ENCODE measurements around the gene ADGRA1.

The ADGRA1 gene

DNA sequence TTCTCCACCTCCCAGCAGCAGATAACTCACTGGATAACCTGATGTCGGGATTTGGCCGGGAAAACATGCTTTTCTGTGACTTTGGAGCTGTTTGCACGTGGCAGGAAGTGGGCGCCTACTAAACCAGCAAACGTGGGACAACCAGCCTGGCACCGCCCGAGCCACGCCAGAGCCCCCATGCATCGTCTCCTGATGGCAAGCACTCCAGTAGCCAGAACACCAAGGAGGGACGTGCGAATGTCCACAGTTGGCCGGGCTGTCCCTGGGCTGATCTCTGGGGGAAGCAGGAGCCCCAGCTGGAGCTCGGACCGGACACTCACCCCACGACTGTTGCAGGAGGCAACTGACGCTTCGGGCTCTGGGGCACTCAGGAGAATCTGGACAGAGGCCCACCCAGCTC lies 7.1 kb downstream of the ADGRA1 start:
- no peak overlapping the region for H2AFZ ChIP-seq (ENCODE audit: low read depth, low read length)
- no peaks in the 10 kb centered on the region for H3K4me1 ChIP-seq (ENCODE audit: low read length)
- H3K9ac ChIP-seq (ENCODE audit: low read length) = no peak overlapping the region
- no peaks in the 10 kb centered on the region for H3K9me3 ChIP-seq (ENCODE audit: insufficient read depth, low read length)
- no peaks in the 10 kb centered on the region for H3K27me3 ChIP-seq (ENCODE audit: low read depth, low read length)
- no peaks in the 10 kb centered on the region for H3K79me2 ChIP-seq (ENCODE audit: low read length)
- H3K36me3 ChIP-seq (replicated peaks; ENCODE audit: low read depth, low read length) = no peaks in the 10 kb centered on the region
- TF ChIP-seq, protein P1, sequence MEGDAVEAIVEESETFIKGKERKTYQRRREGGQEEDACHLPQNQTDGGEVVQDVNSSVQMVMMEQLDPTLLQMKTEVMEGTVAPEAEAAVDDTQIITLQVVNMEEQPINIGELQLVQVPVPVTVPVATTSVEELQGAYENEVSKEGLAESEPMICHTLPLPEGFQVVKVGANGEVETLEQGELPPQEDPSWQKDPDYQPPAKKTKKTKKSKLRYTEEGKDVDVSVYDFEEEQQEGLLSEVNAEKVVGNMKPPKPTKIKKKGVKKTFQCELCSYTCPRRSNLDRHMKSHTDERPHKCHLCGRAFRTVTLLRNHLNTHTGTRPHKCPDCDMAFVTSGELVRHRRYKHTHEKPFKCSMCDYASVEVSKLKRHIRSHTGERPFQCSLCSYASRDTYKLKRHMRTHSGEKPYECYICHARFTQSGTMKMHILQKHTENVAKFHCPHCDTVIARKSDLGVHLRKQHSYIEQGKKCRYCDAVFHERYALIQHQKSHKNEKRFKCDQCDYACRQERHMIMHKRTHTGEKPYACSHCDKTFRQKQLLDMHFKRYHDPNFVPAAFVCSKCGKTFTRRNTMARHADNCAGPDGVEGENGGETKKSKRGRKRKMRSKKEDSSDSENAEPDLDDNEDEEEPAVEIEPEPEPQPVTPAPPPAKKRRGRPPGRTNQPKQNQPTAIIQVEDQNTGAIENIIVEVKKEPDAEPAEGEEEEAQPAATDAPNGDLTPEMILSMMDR (IDR thresholded peaks at IDR 0.05; ENCODE audit: low read depth, low read length) = no peak
- no peak for TF ChIP-seq EZH2phosphoT487 (IDR thresholded peaks at IDR 0.05; ENCODE audit: low read depth)
- no peak overlapping the region for H3K4me2 ChIP-seq (ENCODE audit: low read length)
- H3K27ac ChIP-seq (ENCODE audit: low read length) = no peak overlapping the region
- no peaks in the 10 kb centered on the region for H4K20me1 ChIP-seq (ENCODE audit: insufficient read depth, low read length)
- no peak overlapping the region for H3K4me3 ChIP-seq (ENCODE audit: low read length)

DNA sequence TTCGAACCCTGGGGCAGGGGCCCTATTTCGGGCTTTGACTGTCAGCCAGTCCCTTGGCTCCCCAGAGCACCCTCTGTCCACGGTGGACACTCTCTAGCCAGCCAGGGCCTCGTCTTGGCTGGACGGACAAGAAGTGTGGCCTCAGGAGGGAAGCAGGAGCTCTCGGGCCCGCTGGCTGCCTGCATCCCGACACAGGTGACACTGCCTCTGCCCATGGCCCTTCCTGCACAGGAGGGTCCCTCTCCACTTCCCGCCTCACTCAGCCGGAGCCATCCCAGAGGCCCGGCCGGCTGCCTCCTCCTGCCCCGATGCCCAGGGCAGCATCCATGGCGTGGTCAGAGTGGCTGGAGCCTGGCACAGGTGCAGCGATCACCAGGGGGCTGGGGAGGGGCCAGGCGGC lies 7.9 kb downstream of the ADGRA1 start:
- H2AFZ ChIP-seq (ENCODE audit: low read depth, low read length) = no peak overlapping the region
- H3K27ac ChIP-seq (ENCODE audit: low read length) = no peak overlapping the region
- no peaks in the 10 kb centered on the region for H3K79me2 ChIP-seq (ENCODE audit: low read length)
- H3K36me3 ChIP-seq (replicated peaks; ENCODE audit: low read depth, low read length) = no peaks in the 10 kb centered on the region
- H3K9me3 ChIP-seq (ENCODE audit: insufficient read depth, low read length) = no peaks in the 10 kb centered on the region
- H4K20me1 ChIP-seq (ENCODE audit: insufficient read depth, low read length) = no peaks in the 10 kb centered on the region
- no peak overlapping the region for H3K9ac ChIP-seq (ENCODE audit: low read length)
- H3K4me3 ChIP-seq (ENCODE audit: low read length) = no peak overlapping the region
- H3K4me1 ChIP-seq (ENCODE audit: low read length) = no peaks in the 10 kb centered on the region
- no peak for TF ChIP-seq EZH2phosphoT487 (IDR thresholded peaks at IDR 0.05; ENCODE audit: low read depth)
- TF ChIP-seq, protein P1 (IDR thresholded peaks at IDR 0.05; ENCODE audit: low read depth, low read length) = no peak
- H3K27me3 ChIP-seq (ENCODE audit: low read depth, low read length) = no peaks in the 10 kb centered on the region
- H3K4me2 ChIP-seq (ENCODE audit: low read length) = no peak overlapping the region

DNA sequence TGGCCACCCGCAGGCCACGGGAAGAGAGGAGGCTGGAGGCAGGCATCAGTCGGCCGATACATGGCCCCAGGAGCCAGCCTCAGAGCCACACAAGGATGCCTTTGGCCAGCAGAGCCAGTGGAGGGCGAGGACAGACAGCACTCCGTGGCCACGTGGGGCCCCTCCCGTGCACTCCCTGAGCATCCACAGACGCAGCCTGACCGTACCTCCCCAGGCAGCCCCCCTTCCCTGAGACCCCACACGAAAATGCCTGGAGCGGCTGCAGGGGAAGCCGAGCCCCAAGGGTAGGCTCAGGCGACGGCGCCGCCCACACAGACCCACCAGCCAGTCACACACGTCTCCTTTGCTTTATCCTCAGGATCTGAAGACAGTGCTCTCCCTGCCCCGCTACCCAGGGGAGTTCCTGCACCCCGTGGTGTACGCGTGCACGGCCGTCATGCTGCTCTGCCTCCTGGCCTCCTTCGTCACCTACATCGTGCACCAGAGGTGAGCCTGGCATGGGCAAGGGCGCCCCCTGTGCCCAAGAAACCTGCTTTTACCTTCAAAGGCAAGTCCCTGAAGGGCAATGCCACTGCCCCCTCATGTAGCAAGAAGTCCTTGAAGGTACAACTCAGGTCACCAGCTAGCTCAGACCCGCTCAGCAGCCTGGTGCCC lies 9.0 kb downstream of the ADGRA1 start:
- Histone ChIP-seq H3K9ac (ENCODE audit: low read length) (no peak overlapping the region), H3K27ac (ENCODE audit: low read length) (no peak overlapping the region), H3K36me3 (replicated peaks; ENCODE audit: low read depth, low read length) (no peaks in the 10 kb centered on the region), H3K79me2 (ENCODE audit: low read length) (no peaks in the 10 kb centered on the region), H3K4me3 (ENCODE audit: low read length) (no peak overlapping the region), H3K27me3 (ENCODE audit: low read depth, low read length) (no peaks in the 10 kb centered on the region), H4K20me1 (ENCODE audit: insufficient read depth, low read length) (no peaks in the 10 kb centered on the region), H3K9me3 (ENCODE audit: insufficient read depth, low read length) (no peaks in the 10 kb centered on the region), H3K4me2 (ENCODE audit: low read length) (no peak overlapping the region), H3K4me1 (ENCODE audit: low read length) (no peaks in the 10 kb centered on the region), H2AFZ (ENCODE audit: low read depth, low read length) (no peak overlapping the region)
- TF ChIP-seq, protein P1 (IDR thresholded peaks at IDR 0.05; ENCODE audit: low read depth, low read length) = no peak
- no peak for TF ChIP-seq EZH2phosphoT487 (IDR thresholded peaks at IDR 0.05; ENCODE audit: low read depth)

- Histone ChIP-seq H3K4me2 (ENCODE audit: low read length) (no peak overlapping the region), H3K27ac (ENCODE audit: low read length) (no peak overlapping the region), H3K9me3 (ENCODE audit: insufficient read depth, low read length) (no peaks in the 10 kb centered on the region), H3K4me1 (ENCODE audit: low read length) (no peaks in the 10 kb centered on the region), H3K4me3 (ENCODE audit: low read length) (no peak overlapping the region), H4K20me1 (ENCODE audit: insufficient read depth, low read length) (no peaks in the 10 kb centered on the region), H3K27me3 (ENCODE audit: low read depth, low read length) (no peaks in the 10 kb centered on the region), H3K36me3 (replicated peaks; ENCODE audit: low read depth, low read length) (no peaks in the 10 kb centered on the region), H3K79me2 (ENCODE audit: low read length) (no peaks in the 10 kb centered on the region), H3K9ac (ENCODE audit: low read length) (no peak overlapping the region), H2AFZ (ENCODE audit: low read depth, low read length) (no peak overlapping the region)
- no peak for TF ChIP-seq EZH2phosphoT487 (IDR thresholded peaks at IDR 0.05; ENCODE audit: low read depth)
- TF ChIP-seq, protein P1 (IDR thresholded peaks at IDR 0.05; ENCODE audit: low read depth, low read length) = no peak
Measured at GRCh38 chr10:133097418-133097817, 9.7 kb downstream of the ADGRA1 start.
